ENCODE data around the gene MAG.

MAG gene

DNA sequence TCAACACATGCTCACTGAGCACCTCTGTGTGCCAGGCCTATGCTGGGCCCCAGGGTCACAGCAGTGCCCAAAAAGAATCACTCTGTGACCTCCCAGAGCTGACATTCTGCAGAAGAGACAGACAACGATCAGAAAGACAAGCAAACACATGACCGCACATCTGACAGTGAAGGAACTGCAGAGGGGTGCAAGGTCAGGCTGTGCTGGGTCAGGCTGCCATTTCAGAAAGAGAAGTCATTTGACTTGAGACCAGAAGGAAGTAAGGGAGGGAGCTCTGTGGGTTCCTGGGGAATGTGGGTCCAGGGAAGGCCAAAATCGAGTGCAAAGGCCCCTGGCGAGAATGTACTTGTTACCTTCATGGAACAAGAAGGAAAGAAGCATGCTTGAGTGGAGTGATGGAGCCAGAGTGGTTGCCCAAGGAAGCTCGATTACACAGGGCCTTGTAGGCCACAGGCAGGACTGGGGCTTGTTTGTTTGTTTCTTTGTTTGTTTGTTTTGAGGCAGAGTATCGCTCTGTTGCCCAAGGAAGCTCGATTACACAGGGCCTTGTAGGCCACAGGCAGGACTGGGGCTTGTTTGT, 25.6 kb downstream of the MAG start:
- no peaks in the 10 kb centered on the region for H3K27me3 ChIP-seq (ENCODE audit: insufficient read depth, insufficient read length)
- no peak overlapping the region for H3K4me3 ChIP-seq (ENCODE audit: insufficient read length, low read depth)
- TF ChIP-seq ZNF274 (IDR thresholded peaks at IDR 0.05; ENCODE audit: low read depth, low read length) (no peak), YY1 (IDR thresholded peaks at IDR 0.05; ENCODE audit: insufficient read depth, insufficient read length) (no peak), SUZ12 (IDR thresholded peaks at IDR 0.05; ENCODE audit: extremely low read depth, insufficient read depth, insufficient read length) (no peak)
- no peaks in the 10 kb centered on the region for H3K36me3 ChIP-seq (ENCODE audit: insufficient read depth, insufficient read length, low read length)
- no peak for DNase-seq (ENCODE audit: low read depth, low spot score)
- H3K9me3 ChIP-seq (ENCODE audit: insufficient read depth, low read length) = peaks cover 8% of the 10 kb centered on the region; the same call in 1 of the 2 replicates
- peaks cover 5% of the 10 kb centered on the region for H3K4me1 ChIP-seq (ENCODE audit: insufficient read depth, insufficient read length)
- no peak overlapping the region for H3K9ac ChIP-seq (ENCODE audit: insufficient read length, low read depth)

- no peak for DNase-seq (ENCODE audit: low read depth, low spot score)
- H3K4me1 ChIP-seq (ENCODE audit: insufficient read depth, insufficient read length) = peaks cover 5% of the 10 kb centered on the region
- no peak for TF ChIP-seq SUZ12 (IDR thresholded peaks at IDR 0.05; ENCODE audit: extremely low read depth, insufficient read depth, insufficient read length)
- no peak for TF ChIP-seq ZNF274 (IDR thresholded peaks at IDR 0.05; ENCODE audit: low read depth, low read length)
- no peak for TF ChIP-seq YY1 (IDR thresholded peaks at IDR 0.05; ENCODE audit: insufficient read depth, insufficient read length)
- no peaks in the 10 kb centered on the region for H3K36me3 ChIP-seq (ENCODE audit: insufficient read depth, insufficient read length, low read length)
- no peak overlapping the region for H3K4me3 ChIP-seq (ENCODE audit: insufficient read length, low read depth)
- peaks cover 8% of the 10 kb centered on the region; the same call in 1 of the 2 replicates for H3K9me3 ChIP-seq (ENCODE audit: insufficient read depth, low read length)
- no peak overlapping the region for H3K9ac ChIP-seq (ENCODE audit: insufficient read length, low read depth)
- H3K27me3 ChIP-seq (ENCODE audit: insufficient read depth, insufficient read length) = no peaks in the 10 kb centered on the region
These were observed 26.9 kb downstream of the MAG start for GRCh38 chr19:35318679-35319448.

GRCh38 chr19:35320065-35320713, 28.2 kb downstream of the MAG start:
- TF ChIP-seq ZNF274 (IDR thresholded peaks at IDR 0.05; ENCODE audit: low read depth, low read length) (no peak), SUZ12 (IDR thresholded peaks at IDR 0.05; ENCODE audit: extremely low read depth, insufficient read depth, insufficient read length) (no peak), YY1 (IDR thresholded peaks at IDR 0.05; ENCODE audit: insufficient read depth, insufficient read length) (no peak)
- no peak for DNase-seq (ENCODE audit: low read depth, low spot score)
- H3K27me3 ChIP-seq (ENCODE audit: insufficient read depth, insufficient read length) = no peaks in the 10 kb centered on the region
- H3K4me1 ChIP-seq (ENCODE audit: insufficient read depth, insufficient read length) = peaks cover 5% of the 10 kb centered on the region
- H3K36me3 ChIP-seq (ENCODE audit: insufficient read depth, insufficient read length, low read length) = no peaks in the 10 kb centered on the region
- no peak overlapping the region for H3K4me3 ChIP-seq (ENCODE audit: insufficient read length, low read depth)
- H3K9ac ChIP-seq (ENCODE audit: insufficient read length, low read depth) = no peak overlapping the region
- H3K9me3 ChIP-seq (ENCODE audit: insufficient read depth, low read length) = peaks cover 8% of the 10 kb centered on the region; the same call in 1 of the 2 replicates

DNA sequence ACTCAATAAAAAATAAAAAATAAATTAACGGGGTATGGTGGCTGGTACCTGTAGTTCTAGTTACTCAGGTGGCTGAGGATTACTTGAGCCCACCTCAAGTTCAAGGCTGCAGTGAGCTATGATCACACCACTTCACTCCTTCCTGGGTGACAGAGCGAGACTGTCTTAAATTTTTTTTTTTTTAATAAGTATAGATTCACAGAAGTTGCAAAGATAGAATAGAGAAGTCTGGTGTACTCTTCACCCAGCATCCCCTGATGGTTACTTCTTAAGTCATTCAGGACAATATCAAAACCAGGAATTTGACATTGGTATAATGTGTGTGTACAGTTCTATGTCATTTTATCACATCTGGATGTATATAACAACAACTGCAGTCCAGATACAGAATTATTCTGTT, 29.3 kb downstream of the MAG start:
- DNase-seq (ENCODE audit: low read depth, low spot score) = no peak
- Histone ChIP-seq H3K36me3 (ENCODE audit: insufficient read depth, insufficient read length, low read length) (no peaks in the 10 kb centered on the region), H3K9ac (ENCODE audit: insufficient read length, low read depth) (no peak overlapping the region), H3K4me1 (ENCODE audit: insufficient read depth, insufficient read length) (peaks cover 5% of the 10 kb centered on the region), H3K4me3 (ENCODE audit: insufficient read length, low read depth) (no peak overlapping the region), H3K9me3 (ENCODE audit: insufficient read depth, low read length) (peaks cover 8% of the 10 kb centered on the region; the same call in 1 of the 2 replicates), H3K27me3 (ENCODE audit: insufficient read depth, insufficient read length) (no peaks in the 10 kb centered on the region)
- no peak for TF ChIP-seq ZNF274 (IDR thresholded peaks at IDR 0.05; ENCODE audit: low read depth, low read length)
- TF ChIP-seq YY1 (IDR thresholded peaks at IDR 0.05; ENCODE audit: insufficient read depth, insufficient read length) = no peak
- no peak for TF ChIP-seq SUZ12 (IDR thresholded peaks at IDR 0.05; ENCODE audit: extremely low read depth, insufficient read depth, insufficient read length)

- no peaks in the 10 kb centered on the region for H3K27me3 ChIP-seq (ENCODE audit: insufficient read depth, insufficient read length)
- H3K4me3 ChIP-seq (ENCODE audit: insufficient read length, low read depth) = no peak overlapping the region
- peaks cover 5% of the 10 kb centered on the region for H3K4me1 ChIP-seq (ENCODE audit: insufficient read depth, insufficient read length)
- DNase-seq (ENCODE audit: low read depth, low spot score) = no peak
- no peak overlapping the region for H3K9ac ChIP-seq (ENCODE audit: insufficient read length, low read depth)
- TF ChIP-seq ZNF274 (IDR thresholded peaks at IDR 0.05; ENCODE audit: low read depth, low read length) (no peak), SUZ12 (IDR thresholded peaks at IDR 0.05; ENCODE audit: extremely low read depth, insufficient read depth, insufficient read length) (no peak), YY1 (IDR thresholded peaks at IDR 0.05; ENCODE audit: insufficient read depth, insufficient read length) (no peak)
- H3K9me3 ChIP-seq (ENCODE audit: insufficient read depth, low read length) = peaks cover 8% of the 10 kb centered on the region; the same call in 1 of the 2 replicates
- no peaks in the 10 kb centered on the region for H3K36me3 ChIP-seq (ENCODE audit: insufficient read depth, insufficient read length, low read length)
These were observed 30.1 kb downstream of the MAG start for GRCh38 chr19:35322014-35322413.

- DNase-seq (ENCODE audit: low read depth, low spot score) = no peak
- no peaks in the 10 kb centered on the region for H3K36me3 ChIP-seq (ENCODE audit: insufficient read depth, insufficient read length, low read length)
- H3K4me1 ChIP-seq (ENCODE audit: insufficient read depth, insufficient read length) = peaks cover 6% of the 10 kb centered on the region
- no peaks in the 10 kb centered on the region for H3K9me3 ChIP-seq (ENCODE audit: insufficient read depth, low read length)
- TF ChIP-seq SUZ12 (IDR thresholded peaks at IDR 0.05; ENCODE audit: extremely low read depth, insufficient read depth, insufficient read length) (no peak), ZNF274 (IDR thresholded peaks at IDR 0.05; ENCODE audit: low read depth, low read length) (no peak), YY1 (IDR thresholded peaks at IDR 0.05; ENCODE audit: insufficient read depth, insufficient read length) (no peak)
- H3K4me3 ChIP-seq (ENCODE audit: insufficient read length, low read depth) = no peak overlapping the region
- no peak overlapping the region for H3K9ac ChIP-seq (ENCODE audit: insufficient read length, low read depth)
- no peaks in the 10 kb centered on the region for H3K27me3 ChIP-seq (ENCODE audit: insufficient read depth, insufficient read length)
These were observed 35.7 kb downstream of the MAG start for GRCh38 chr19:35327642-35328041.

DNA sequence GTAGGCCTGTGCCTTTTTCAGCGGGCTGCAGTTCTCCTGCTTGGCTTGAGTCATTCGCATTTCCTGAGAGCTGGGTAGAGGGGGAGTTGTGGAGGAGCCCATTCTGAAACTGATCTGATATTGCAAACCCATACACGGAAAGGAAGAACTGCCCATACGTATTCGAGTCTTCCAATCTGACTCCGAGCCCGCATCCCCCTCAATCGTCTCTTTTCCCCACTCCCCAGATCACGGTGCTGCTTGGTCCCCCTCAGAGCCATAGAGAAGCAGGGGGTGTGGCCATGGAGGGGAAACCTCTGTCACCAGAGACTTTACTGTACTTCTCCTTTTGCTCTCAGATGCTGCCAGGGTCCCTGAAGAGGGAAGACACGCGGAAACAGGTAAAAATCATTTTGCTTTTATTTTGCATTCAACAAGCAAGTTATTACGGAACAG, 36.9 kb downstream of the MAG start, which contains the start of gene CD22:
Gene CD22, plus strand, starts transcription at position 337 of the 435 bp plus-strand sequence. CDS start 2,854 bp downstream, outside the sequence.
- no peak for DNase-seq (ENCODE audit: low read depth, low spot score)

More for the DNA sequence above, 36.9 kb downstream of the MAG start, which contains the start of gene CD22:
- H3K4me3 ChIP-seq (ENCODE audit: insufficient read length, low read depth) = no peak within 1 kb of the TSS
- no peaks in the 10 kb centered on the region for H3K9me3 ChIP-seq (ENCODE audit: insufficient read depth, low read length)
- no peak within 1 kb of the TSS for H3K9ac ChIP-seq (ENCODE audit: insufficient read length, low read depth)
- H3K36me3 ChIP-seq (ENCODE audit: insufficient read depth, insufficient read length, low read length) = no peaks in the 10 kb centered on the region
- peaks cover 6% of the 10 kb centered on the region for H3K4me1 ChIP-seq (ENCODE audit: insufficient read depth, insufficient read length)
- TF ChIP-seq SUZ12 (IDR thresholded peaks at IDR 0.05; ENCODE audit: extremely low read depth, insufficient read depth, insufficient read length) (no peak), ZNF274 (IDR thresholded peaks at IDR 0.05; ENCODE audit: low read depth, low read length) (no peak), YY1 (IDR thresholded peaks at IDR 0.05; ENCODE audit: insufficient read depth, insufficient read length) (no peak)
- H3K27me3 ChIP-seq (ENCODE audit: insufficient read depth, insufficient read length) = no peaks in the 10 kb centered on the region

Measured in NT2/D1 (cell line).